Endothelial cell of umbilical vein (primary cell): Measurements from ENCODE around the gene MITF. TPM values are rescaled to one million over a fixed set of nuclear protein-coding genes. Genes with fewer than 3 reads are reported as not detected.

Experiments used
- polyA plus RNA-seq, 4 experiments: library from polyadenylated mRNA; depleted of rRNA in 3 of 4; stranded (reverse) in 3 of 4; unstranded in 1 of 4; fragments of >200 nt; gene quantifications; 2 replicates each; pipeline versions ENCODE4 v1.2.1 to v1.2.3, GENCODE V29; 2011 to 2012; ENCODE audit warnings: missing spikeins in 1 of 4
- small RNA-seq: library from RNA; depleted of rRNA; stranded (forward); fragments of <200 nt; gene quantifications from one replicate; pipeline ENCODE3, GENCODE V24; 2012; ENCODE audit warnings: low replicate concordance, low read depth; ENCODE audit not compliant: insufficient read depth, insufficient read length
- total RNA-seq: library from RNA; stranded (reverse); gene quantifications from 2 replicates; pipeline ENCODE4 v1.2.3, GENCODE V29; 2021

The MITF gene
- total and polyA plus RNA-seq, 2 donors (not counting 3 experiments of a cell fraction or from before 2014, with no cell fraction given), result 1.6 to 2.5 TPM

Small RNA genes within 50 kb of the gene (small RNA-seq; reads per million reads assigned to genes)
- not detected for gene RN7SL418P
